Islet precursor cell (in vitro differentiated cells): ENCODE measurements around the gene PADI3.

Source experiments
- DNase-seq: peaks from one replicate; pipeline ENCODE4 v3.0.0-alpha.2; 2018

Gene PADI3, protein sequence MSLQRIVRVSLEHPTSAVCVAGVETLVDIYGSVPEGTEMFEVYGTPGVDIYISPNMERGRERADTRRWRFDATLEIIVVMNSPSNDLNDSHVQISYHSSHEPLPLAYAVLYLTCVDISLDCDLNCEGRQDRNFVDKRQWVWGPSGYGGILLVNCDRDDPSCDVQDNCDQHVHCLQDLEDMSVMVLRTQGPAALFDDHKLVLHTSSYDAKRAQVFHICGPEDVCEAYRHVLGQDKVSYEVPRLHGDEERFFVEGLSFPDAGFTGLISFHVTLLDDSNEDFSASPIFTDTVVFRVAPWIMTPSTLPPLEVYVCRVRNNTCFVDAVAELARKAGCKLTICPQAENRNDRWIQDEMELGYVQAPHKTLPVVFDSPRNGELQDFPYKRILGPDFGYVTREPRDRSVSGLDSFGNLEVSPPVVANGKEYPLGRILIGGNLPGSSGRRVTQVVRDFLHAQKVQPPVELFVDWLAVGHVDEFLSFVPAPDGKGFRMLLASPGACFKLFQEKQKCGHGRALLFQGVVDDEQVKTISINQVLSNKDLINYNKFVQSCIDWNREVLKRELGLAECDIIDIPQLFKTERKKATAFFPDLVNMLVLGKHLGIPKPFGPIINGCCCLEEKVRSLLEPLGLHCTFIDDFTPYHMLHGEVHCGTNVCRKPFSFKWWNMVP

DNA sequence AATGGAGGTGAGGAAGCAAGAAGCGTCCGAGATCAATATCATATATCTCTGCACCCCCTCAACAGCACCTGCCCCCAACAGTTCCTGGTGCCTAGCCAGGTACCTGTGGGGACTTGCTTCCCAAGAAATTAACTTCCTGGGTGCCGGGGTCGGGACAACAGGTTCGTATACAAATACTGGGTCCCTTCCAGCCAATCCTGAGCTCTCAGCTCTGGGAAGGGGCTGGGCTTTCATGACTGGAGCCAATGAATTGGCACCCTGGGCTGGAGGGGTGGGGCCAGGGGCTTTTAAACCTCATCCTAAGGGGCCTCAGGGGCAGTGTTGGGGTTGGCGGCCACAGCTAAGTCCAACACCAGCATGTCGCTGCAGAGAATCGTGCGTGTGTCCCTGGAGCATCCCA lies at the start of gene PADI3:
TSS of gene PADI3 (plus strand) at position 318 of the 400 bp plus-strand sequence. CDS start at position 358, 40 bp downstream.
- DNase-seq = no peak

DNA sequence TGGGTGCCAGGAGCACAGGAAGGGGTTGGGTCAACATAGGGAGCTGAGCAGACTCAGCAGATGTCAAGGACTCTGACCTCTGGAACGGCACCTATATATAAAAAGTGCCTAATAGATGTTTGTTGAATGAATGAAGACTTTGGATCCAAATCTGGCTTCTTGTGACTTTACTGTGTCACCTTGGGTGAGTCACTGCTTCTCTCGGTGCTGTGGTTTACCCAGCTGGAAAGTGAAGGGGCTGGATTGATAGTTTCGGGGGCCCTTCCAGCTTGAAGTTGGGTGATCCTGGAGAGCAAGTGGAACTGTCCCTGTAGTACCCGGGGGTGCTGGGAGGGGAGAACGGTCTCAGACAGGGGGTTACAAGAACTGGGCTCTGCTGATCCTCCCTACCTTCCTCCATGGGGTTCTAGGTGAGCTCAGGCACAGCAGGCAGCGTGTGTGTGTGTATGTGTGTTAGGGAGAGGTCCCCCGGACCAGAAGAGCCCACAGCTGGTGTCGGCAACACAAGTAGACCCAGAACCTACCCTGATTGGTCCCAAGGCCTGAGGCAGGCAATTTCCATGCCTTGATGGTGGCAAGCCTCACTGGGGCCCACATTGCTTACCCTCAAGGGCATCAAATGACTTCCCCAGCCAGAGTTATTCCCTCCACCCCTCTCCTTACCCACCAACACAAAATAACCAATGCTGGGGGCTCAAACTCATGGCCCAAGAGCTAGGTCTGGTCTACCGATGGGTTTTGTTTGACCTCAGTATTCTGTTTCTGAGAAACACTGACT lies 49.4 kb upstream of the PADI3 start:
- DNase-seq = peak; percentile 42

DNA sequence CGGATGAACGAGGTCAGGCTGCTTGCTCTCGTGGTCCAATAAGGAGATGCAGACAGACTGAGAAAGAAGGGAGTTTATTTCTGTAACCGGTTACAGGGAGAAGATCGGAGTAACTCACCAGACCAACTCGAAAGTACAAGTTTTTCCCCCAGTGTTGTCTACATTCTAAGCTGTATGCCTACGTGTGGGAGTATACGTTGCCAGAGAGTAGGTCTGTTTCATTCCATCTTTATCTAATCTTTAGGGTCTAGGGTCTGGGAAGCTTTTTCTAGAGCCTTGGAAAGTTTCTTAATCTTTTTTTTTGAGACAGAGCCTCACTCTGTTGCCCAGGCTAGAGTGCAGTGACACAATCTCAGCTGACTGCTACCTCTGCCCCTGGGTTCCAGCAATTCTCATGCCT lies 48.7 kb upstream of the PADI3 start:
- no peak for DNase-seq

DNA sequence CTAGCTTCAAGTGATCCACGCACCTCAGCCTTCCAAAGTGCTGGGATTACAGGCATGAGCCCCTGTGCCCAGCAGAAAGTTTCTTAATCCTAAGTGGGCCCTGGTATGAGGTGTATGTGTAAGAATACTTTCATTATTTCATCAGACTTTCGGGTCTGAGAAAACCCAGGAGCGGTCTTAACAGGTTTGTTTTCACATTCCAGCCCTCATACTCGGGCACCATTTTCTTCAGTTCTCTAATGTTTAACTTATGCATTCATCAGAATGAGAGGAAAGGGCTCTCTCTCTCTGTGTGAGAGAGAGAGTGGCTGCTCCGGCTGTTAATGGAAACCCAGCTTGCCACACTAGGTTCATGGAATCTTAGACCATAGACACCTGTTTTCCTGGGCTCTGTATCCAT lies 48.1 kb upstream of the PADI3 start:
- peak; percentile 20 for DNase-seq

DNA sequence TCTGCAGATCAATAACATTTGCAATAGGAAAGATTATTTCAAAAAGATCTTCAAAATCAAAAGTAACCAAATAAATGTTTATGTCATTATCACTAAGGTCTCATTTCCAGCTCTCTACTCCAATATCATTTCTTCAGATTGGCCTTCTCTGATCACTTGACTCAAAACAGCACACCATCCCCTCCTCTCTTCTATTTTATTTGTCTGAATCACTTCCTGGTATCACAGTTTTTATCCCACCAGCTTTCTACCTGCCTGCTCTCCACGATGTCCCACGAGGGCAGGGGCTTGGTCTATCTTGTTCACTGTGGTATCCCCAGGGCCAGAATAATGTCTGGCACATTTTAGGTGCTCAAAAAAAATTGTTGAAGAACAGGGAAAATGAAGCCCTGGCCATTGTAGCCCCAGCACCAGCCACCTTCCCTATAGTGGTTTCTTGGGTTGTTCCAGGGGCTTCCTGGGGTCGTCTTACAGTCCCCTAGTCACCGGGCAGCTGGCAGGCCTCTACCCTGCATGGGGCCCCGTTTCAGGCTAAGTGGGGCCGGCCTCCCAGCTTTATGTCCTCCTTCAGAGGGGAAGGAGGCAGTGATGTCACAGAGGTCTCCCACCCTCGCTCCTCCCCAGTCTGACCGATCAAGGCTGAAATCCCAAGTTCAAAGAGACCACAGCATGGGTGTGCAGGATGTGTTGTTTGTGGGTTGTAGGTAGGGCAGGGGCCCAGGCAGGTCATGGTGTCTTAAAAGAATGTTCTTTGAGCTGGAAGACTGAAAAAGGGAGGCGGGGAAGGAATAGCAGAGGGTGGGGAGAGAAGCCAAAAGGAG lies 47.5 kb upstream of the PADI3 start:
- DNase-seq = peak; percentile 49

DNA sequence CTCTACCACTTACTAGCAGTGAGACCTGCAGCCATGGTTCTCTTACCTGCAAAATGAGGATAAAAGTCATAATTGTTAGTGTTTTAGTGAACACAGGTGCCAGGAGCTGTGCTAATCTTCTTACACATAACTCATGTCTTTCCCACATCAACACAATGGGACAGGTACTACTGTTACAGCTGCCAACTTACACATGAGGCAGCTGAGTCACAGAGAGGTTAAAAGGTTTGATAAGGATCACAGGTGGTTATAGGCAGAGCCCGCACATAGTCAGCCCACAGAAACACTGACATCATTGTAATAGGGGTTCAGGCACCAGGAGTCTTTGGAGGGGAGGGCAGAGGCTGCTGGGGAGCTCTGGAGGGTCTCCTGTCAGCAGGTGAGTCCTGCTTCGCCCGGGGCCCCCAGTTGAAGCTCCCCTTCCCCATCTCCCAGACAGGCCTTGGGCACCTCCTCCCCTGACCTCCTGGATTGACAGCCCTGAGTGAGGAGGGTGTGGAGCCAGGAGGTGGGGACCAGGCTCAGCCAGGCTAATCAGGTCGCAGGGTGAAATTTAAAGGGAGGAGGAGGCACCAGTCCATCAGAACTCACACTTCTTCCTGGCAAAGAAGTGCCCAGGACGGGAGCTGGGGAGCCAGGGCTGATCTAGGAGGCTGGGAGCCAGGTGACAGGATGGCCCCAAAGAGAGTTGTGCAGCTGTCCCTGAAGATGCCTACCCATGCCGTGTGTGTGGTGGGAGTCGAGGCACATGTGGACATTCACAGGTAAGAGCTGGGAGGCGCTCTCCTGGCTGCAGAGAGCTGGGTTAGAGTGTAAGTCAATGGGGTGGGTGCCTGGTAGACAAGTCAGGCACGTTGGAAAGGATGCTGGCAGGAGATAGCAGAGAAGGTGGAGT lies 44.1 kb upstream of the PADI3 start, which contains the start of gene PADI1:
TSS of gene PADI1 (plus strand) at position 583 of the 895 bp plus-strand sequence. CDS start at position 673, 90 bp downstream.
- DNase-seq = no peak

DNA sequence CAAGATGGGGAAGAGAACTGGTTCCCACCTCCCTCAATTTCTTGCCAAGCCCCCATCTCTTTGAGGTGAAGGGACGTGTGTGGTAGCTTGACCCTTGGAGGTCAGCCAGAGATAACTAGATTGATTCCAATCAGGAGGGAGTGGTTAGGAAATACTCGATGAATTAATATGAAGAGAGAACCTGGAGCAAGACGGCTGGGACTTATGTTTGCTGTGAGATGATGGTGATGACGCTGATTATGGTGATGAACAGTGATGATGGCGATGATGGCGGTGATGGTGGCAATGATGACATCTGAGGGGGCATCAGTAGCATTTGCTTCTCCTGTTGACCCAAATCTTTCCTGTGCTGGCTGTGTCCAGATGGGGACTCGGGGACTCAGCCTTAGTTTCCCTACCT lies 43.2 kb upstream of the PADI3 start:
- DNase-seq = no peak

DNA sequence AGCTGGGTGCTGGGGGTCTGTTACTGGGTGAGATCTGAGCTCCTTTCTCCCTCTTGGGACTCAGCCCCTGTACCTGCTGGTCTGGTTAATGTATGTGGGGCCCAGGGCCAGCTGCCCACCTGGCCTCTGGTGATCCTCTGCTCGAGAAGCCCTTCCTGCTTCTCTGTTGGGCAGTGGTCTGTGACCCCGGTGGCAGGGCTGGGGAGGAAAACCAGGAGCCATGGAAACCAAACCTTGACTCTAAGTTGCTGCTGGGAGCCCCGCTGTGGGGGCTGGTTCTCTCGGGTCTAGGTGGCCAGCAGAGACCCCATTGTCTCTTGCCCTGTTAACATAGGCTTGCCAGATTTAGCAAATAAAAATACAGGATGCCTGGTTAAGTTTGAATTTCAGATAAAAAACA lies 42.7 kb upstream of the PADI3 start:
- DNase-seq = no peak

DNA sequence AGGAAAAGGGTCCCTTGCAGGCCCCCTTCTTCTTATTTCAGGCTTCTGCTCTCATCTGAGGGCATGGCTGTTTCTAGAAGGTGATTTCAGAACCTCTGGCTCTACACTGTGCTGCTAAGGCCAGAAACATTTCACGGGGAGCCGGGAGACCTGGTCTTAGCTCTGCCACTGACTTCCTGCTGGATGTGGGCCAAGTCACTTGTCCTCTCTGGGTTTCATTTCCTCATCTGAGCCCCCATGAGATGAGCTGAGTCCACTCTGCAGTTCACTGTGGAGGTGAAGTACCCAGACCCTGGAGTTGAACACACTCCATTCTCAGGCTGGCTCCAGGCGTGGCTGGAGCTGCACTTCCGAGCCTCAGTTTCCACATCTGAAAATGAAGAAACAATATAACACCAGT lies 41.9 kb upstream of the PADI3 start:
- no peak for DNase-seq

DNA sequence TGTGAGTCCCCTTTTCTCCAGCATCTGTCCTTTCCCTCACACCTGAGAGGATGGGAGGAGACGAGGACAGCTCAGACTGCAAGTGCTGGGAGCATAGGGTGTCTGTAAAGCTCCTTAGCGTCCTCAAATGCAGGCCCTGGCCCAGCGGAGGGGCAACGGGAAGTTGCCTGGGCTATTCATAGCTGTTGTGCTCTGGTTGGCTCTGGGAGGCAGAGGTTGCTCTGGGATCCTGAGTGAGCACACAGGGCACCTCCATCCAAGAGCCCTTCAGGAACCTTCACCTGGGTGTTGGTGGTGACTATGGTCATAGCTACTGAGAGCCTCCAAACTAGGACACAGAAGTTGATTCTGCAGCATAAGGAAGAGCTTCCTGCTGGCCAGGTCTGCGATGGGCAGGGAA lies 41.4 kb upstream of the PADI3 start:
- no peak for DNase-seq

DNA sequence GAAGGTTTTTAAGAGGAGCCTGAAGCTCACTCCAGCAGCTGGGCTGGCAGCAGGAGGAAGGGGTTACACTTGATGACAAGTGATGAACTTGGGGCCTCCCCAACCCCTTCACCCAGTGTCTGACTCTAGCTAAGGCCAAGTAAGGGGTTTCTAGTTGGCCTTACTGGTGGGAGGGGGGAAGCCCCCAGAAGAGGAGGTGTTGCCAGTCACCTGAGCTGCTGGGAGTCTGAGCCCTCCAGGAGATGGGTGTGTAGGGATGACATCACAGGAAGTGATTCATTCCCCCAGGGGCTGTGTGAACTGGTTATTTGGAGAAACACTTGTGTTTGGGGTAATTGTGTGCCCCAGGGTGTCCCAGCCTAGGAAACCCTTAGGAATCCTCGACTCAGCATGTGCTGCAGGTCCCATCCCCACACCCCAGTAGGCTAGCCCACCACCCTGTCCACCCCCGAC lies 40.9 kb upstream of the PADI3 start:
- peak; percentile 89 for DNase-seq

DNA sequence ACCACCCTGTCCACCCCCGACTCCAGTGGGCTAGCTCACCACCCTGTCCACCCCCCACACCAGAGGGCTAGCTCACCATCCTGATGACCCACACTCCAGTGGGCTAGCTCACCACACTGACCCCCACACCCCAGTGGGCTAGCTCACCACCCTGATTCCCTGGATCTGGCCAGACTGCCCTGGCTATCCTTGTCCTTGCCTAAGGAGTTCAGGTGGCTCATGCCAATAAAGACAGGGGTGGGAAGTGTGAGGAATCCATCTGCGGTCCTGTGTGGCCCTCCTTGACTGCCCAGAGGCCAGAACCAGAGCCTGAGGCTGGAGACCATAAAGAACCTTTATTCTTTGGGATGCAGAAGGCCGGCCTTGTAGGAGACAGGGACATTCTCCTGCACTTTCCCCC lies 40.4 kb upstream of the PADI3 start:
- peak; percentile 77 for DNase-seq

DNA sequence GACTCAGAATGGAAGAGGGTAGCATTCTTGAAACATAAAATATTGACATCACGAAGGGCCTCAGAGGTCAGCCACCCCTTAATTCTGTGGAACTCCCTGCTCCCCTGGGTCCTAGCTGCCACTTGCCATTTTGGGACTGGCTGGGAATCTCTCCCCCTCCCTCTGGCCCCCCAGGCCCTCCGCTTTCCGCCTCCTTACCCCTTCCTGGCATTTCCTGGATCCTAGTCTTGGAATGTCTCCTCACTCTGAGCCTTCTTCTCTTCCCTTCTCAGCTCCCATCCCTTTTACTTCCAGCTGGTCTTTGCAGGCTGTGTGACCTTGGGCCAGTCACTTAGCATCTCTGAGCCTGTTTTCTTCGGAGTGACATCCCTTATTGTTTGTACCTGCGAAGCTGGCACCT lies 39.5 kb upstream of the PADI3 start:
- no peak for DNase-seq

DNA sequence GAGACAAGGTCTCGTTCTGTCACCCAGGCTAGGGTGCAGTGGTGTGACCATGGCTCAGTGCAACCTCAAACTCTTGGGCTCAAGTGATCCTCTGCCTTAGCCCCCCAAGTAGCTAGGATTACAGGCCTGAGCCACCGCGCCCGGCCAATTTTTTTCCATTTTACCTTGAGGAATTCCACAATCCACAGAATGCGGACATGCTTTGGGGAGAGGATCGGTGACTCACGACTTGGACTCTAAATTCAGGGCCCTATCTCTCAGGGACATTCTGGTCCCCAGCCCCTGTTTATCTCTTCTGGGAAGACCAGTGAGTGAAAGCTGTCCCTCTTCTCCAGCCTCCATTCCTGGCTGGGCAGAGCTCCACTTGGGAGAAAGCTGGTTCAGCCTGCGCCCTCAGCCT lies 38.7 kb upstream of the PADI3 start:
- DNase-seq = no peak

DNA sequence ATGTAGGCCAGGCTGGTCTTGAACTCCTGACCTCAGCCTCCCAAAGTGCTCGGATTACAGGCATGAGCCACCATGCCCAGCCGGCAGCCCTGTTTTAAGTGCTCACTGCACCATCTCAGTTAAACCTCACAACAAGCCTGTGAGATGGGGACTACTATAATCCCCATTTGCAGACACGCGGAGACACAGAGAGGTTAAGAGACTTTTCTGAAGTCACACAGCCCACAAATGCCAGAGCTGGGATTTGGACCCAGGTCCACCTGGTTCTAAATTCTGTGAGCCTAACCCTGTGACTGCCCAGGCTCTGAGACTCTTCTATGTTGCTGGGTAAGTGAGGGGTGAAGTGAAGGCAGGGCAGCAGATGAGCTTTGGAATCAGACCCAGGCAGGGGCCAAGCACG lies 37.5 kb upstream of the PADI3 start:
- DNase-seq = no peak

DNA sequence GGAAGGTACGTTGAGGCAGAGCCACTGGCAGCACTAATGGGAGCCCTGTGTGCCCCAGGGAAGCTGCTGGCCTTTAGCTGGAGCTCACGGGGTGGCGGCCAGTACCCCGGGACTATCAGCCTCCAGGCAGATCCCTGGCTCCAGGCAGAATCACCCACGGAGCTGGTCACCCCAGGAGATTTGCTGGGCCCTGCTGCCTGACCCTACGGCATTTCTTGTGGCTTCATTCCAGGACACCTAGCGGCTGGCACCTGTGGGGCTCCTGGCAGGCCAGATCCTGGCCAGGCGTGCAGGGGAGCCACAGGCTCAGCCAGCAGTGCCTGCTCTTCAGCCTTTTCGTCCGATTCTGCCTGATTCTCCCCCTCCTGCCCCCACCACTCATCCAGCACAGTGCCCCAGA lies 36.9 kb upstream of the PADI3 start:
- DNase-seq = no peak

DNA sequence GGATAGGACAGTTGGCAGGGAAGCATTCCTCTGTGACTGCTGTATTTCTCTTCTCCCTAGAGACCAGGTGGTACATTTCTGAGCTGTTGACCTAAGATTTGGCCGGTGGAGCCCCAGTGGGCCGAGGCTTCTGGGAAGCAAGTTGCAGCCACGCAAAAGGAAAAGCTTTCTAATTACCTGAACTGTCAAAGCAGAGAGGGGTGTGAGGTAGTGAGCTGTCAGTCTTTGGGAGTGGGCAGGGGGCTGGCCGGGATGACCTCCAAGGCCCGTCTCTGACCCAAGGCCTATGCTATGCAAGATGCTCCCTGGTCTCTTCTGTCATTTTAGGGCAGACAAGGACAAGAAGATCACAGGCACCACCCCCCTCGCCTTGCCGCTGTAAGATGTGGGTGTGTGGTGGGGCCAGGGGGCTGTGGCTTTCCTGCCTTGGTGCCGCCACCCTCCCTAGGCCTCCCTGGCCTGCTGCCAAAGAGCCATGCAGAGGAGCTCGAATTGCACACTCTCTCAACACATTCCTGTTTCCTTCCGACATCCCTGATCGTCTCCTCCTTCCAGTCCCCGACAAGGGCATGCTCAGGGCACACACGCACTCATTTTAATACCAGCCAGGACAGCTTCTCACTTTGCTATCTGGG lies 36.3 kb upstream of the PADI3 start:
- DNase-seq = peak; percentile 77

DNA sequence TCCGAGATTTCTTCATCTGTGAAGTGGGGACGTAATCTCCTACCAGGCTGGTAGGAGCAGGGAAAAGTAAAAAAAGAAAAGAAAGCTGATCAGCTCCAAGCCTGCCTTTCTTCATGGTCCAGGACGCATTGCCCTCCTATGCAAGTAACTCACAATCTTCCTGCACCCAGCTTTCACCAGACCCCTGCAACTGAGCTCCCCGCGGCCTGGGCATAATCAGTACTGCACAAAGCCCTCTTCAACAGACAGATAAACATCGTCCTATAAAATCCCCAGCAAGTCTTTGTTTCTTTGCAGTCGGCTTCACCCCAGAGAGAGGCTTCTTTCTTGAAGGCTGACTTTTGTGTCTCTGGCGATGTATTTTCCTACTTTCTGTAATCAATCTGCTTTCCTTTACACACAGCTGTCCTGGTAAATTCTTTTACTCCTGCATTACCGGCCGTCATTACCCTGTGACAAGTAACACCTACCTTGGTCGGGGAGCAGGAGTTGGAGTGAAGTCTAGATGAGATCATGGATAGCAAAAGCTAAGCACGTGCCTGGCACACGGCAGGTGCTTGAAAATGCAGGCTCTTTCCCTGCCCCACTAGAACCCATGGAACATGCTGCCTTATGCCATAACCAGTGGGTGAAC lies 35.6 kb upstream of the PADI3 start:
- no peak for DNase-seq

DNA sequence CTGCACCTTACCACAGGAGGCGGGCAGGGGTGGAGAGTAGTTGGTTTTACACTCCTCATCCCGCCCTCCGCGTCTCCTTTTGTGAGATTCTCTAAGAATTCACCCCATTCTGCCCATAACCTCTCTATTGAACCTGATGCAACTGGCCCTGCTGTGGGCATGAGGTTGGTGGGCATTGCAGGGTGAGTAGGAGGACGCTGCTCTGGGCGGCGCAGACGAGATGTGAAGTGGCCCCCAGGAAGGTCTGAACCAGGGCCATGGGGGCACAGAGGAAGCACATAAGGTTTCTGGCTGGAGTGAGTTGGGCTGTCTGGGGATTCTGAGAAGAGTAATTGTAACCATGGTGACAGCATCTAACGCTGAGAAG lies 35.1 kb upstream of the PADI3 start:
- no peak for DNase-seq

DNA sequence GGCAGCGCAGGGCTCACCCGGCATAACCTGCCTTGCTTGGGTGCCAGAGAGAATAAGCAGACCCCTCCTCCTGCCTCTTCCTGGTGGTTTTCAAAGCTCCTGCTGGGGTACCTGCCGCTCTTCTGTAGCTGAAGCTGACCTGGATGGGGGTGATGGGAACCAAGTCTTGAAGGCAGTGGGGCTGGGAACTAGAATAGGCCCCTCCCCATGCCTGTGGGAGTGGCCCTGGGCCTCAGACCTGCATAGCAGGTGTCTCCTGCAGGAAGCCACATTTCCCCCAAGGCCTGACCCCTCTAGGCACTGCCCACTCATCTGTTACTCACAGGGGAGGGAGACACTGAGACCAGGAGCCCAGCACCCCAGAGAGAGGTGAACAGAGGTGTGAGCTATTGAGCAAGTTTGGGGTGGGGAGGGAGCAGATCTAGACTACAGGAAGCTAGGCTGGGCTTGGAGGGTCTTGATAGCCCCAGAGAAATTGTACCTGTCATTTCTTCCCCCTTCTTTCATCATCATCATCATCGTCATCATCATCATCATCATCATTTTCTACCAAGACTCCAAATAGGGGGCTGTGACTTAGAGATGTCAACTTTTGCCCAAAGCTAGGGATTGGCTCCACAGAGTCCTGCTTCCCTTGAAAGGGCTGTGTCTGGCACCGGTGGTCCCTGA lies 33.9 kb upstream of the PADI3 start:
- DNase-seq = no peak
